Activated CD8-positive, alpha-beta T cell treated with anti-CD3 and anti-CD28 coated beads for 36 hours (primary cell): ENCODE data around the gene ABR. TPM values are rescaled to one million over a fixed set of nuclear protein-coding genes. Genes with fewer than 3 reads are reported as not detected.
"Not testable (repeated sequence)": the region's sequence is repeated elsewhere in the genome, so short reads cannot be mapped to it uniquely, and the experiment has no call there.

Experiments used
- ATAC-seq: fragments of 200-7000 bp; cut with Tn5 transposase; one replicate; pipeline ENCODE4 v1.10.0; 2021; ENCODE audit warnings: mild to moderate bottlenecking, moderate library complexity
- CTCF ChIA-PET: fragments of 350-600 bp; sonication (Branson Sonifier 250); formaldehyde crosslinking; loops from one replicate; lab custom pipeline; 2021; ENCODE audit warnings: antibody characterized with exemption; lab: Charles Lee
- POLR2A ChIA-PET: fragments of 350-600 bp; sonication (Branson Sonifier 250); formaldehyde crosslinking; loops from one replicate; lab custom pipeline; 2021; ENCODE audit warnings: antibody characterized with exemption; lab: Charles Lee
- DNase-seq: peaks from one replicate; pipeline ENCODE4 v3.0.0-alpha.2; 2020
- H3K27ac Mint-ChIP-seq: one replicate; pipeline ENCODE4 v1.8.0; 2021; ENCODE audit warnings: mild to moderate bottlenecking, mixed read lengths
- H3K27me3 Mint-ChIP-seq: one replicate; pipeline ENCODE4 v1.8.0; 2021; ENCODE audit warnings: mixed read lengths
- H3K36me3 Mint-ChIP-seq: one replicate; pipeline ENCODE4 v1.8.0; 2021; ENCODE audit warnings: low read depth, mixed read lengths
- H3K4me1 Mint-ChIP-seq: one replicate; pipeline ENCODE4 v1.8.0; 2021; ENCODE audit warnings: low read depth, mixed read lengths
- H3K4me3 Mint-ChIP-seq: one replicate; pipeline ENCODE4 v1.8.0; 2021; ENCODE audit warnings: mild to moderate bottlenecking, moderate library complexity, mixed read lengths
- H3K9me3 Mint-ChIP-seq: one replicate; pipeline ENCODE4 v1.8.0; 2021; ENCODE audit warnings: mixed read lengths
- intact Hi-C: fragments of 100-400 bp; cut with micrococcal nuclease; formaldehyde crosslinking; loops from one replicate; pipeline ENCODE4 v1.10.0; 2022
- total RNA-seq, 2 experiments: library from RNA; stranded (reverse); gene quantifications; one replicate each; pipeline ENCODE4 v1.2.3, GENCODE V29; 2021
- TF ChIP-seq, protein P1 (sequence below): fragments of 200-600 bp; IDR thresholded peaks from one replicate; pipeline ENCODE4 v1.8.0; 2022; ENCODE audit warnings: antibody characterized with exemption, mild to moderate bottlenecking

The ABR gene
- total RNA-seq, 2 experiments from 2014 or later: 44.4 to 46.6 TPM

DNA sequence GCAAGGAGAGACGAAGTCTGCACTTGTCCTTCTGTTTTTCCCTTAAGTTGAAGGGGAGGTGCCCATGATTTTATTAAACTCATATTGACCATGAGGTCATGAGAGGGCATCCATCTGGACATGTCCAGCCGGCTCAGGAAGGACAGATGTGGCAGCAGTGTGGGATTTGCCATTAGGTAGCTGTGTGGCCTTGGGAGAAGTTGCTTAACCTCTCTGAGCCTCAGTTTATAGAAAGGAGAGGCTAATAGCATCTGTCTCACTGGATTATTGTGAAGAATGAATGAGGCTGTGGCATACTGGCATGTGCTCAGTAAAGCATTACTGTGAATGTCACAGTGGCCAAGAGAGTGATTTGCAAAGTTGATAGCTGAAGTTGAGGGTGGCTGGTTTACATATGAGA, 181.7 kb downstream of the ABR start:
- Mint-ChIP-seq H3K4me1 (peaks cover 24% of the 10 kb centered on the region), H3K27ac (peak overlapping the region; percentile 99), H3K4me3 (peak overlapping the region; percentile 87), H3K27me3 (no peaks in the 10 kb centered on the region), H3K9me3 (peaks cover 14% of the 10 kb centered on the region), H3K36me3 (peaks cover 27% of the 10 kb centered on the region)
- no peak for DNase-seq
- POLR2A ChIA-PET: interaction anchor here (1.0 to 2.4 kb wide), 3 partner anchors 13 to 218 kb away, joined by 3 to 11 read pairs (median 4); partner anchors contain the start of gene NXN
- TF ChIP-seq, protein P1, sequence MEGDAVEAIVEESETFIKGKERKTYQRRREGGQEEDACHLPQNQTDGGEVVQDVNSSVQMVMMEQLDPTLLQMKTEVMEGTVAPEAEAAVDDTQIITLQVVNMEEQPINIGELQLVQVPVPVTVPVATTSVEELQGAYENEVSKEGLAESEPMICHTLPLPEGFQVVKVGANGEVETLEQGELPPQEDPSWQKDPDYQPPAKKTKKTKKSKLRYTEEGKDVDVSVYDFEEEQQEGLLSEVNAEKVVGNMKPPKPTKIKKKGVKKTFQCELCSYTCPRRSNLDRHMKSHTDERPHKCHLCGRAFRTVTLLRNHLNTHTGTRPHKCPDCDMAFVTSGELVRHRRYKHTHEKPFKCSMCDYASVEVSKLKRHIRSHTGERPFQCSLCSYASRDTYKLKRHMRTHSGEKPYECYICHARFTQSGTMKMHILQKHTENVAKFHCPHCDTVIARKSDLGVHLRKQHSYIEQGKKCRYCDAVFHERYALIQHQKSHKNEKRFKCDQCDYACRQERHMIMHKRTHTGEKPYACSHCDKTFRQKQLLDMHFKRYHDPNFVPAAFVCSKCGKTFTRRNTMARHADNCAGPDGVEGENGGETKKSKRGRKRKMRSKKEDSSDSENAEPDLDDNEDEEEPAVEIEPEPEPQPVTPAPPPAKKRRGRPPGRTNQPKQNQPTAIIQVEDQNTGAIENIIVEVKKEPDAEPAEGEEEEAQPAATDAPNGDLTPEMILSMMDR: no peak
- CTCF ChIA-PET: interaction anchor here (1.0 to 5.9 kb wide), 5 partner anchors 10 to 849 kb away, joined by 3 to 50 read pairs (median 3); partner anchors contain the start of gene NXN
- intact Hi-C loops: loop anchor here (5.0 kb wide), 1 partner anchor 586 kb away; a partner anchor contains a TSS
- ATAC-seq: no peak

DNA sequence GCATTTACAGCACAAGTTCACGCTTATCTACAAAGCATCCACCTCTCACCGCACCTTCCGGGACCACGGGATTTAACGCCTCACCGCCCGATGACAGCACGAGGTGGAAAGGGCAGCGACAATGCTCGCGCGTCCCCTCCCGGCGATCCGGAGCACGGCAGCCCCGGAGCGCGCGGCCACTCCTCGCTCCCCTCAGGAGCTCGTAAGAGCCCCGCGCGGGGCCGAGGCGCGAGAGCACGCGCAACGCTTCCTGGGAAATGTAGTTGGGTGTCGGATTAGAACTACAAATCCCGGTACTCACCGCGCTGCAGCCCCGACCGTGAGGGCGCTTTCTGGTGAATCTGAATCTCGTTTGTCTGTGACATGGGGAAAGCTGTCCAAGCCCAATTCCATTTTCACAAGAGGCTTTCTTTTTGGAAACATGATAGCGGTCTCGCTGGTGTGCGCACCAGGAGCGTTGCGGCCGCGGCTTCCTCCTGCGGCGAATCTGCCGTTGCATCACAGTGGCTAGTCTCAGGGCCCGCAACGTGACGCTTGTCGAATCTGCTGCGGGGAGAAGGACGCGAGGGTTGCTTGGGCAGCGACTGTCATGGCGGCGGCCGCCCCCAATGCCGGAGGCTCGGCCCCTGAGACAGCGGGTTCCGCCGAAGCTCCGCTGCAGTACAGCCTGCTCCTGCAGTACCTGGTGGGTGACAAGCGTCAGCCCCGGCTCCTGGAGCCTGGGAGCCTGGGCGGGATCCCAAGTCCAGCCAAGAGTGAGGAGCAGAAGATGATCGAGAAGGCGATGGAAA, 183.0 kb downstream of the ABR start, which contains the start of gene TIMM22:
TSS of gene TIMM22 (plus strand) at position 576 of the 791 bp plus-strand sequence. CDS start at position 590, 14 bp downstream.
- peak within 1 kb of the TSS; percentile 87 for H3K4me3 Mint-ChIP-seq
- DNase-seq (peak; percentile 95), ATAC-seq (peak; percentile 96)
- H3K9me3 Mint-ChIP-seq: peaks cover 18% of the 10 kb centered on the region
- TF ChIP-seq, protein P1: peak; percentile 94
- H3K36me3 Mint-ChIP-seq: peaks cover 22% of the 10 kb centered on the region
- H3K27ac Mint-ChIP-seq: peak within 1 kb of the TSS; percentile 99
- POLR2A ChIA-PET: interaction anchor here (0.6 to 2.4 kb wide), 12 partner anchors 8 to 282 kb away, joined by 3 to 11 read pairs (median 4); partner anchors contain the start of genes GLOD4, MRM3, NXN and VPS53
- H3K27me3 Mint-ChIP-seq: no peaks in the 10 kb centered on the region
- peaks cover 24% of the 10 kb centered on the region for H3K4me1 Mint-ChIP-seq
- CTCF ChIA-PET: interaction anchor here (0.7 to 5.9 kb wide), 15 partner anchors 16 to 585 kb away, joined by 3 to 50 read pairs (median 4); partner anchors contain the start of gene NXN
- intact Hi-C loops: loop anchor here (5.0 kb wide), 1 partner anchor 584 kb away; a partner anchor contains a TSS

DNA sequence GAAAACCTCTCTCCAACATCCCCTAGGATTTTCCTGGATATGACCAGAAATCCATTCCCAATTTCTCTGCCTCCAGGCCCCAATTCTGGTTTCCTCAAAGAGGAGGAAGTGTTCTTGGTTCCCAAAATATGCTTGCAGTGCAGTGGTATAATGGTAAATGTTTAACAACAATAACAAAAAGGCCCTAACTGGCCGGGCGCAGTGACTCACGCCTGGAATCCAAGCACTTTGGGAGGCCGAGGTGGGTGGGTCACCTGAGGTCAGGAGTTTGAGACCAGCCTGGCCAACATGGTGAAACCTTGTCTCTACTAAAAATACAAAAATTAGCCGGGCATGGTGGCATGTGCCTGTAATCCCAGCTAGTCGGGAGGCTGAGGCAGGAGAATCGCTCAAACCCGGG, 184.5 kb downstream of the ABR start:
- H3K9me3 Mint-ChIP-seq: peaks cover 18% of the 10 kb centered on the region
- DNase-seq, H3K36me3 Mint-ChIP-seq, H3K27me3 Mint-ChIP-seq, H3K27ac Mint-ChIP-seq, ATAC-seq, H3K4me3 Mint-ChIP-seq: not testable (repeated sequence)
- POLR2A ChIA-PET: interaction anchor here (2.4 kb wide), 1 partner anchor 15 kb away, joined by 11 read pairs; the partner anchor contains the start of gene NXN
- peaks cover 23% of the 10 kb centered on the region for H3K4me1 Mint-ChIP-seq
- CTCF ChIA-PET: interaction anchor here (1.9 to 5.9 kb wide), 2 partner anchors 15 to 583 kb away, joined by 4 to 50 read pairs; partner anchors contain the start of gene NXN
- intact Hi-C loops: loop anchor here (5.0 kb wide), 1 partner anchor 583 kb away; a partner anchor contains a TSS

DNA sequence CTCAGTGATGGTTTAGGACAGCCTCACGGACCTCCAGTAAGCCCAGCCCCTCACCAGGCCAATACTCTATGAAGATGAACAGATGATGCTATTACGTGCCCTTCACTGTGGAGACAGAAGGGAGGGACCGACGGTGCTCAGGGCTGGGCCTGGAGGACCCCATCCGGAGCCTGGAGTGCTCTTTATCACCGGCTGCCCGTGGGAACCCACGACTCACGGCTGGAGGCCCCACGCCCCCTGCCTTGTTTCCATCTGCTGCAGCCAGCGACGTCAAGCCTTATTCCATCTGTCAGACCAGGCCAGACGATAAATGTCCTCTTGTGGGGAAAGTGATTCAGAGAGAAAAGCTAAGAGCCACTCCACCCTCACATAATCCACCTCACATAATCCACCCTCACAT, 186.8 kb downstream of the ABR start:
- Mint-ChIP-seq H3K4me3 (no peak overlapping the region), H3K4me1 (peaks cover 4% of the 10 kb centered on the region), H3K36me3 (no peaks in the 10 kb centered on the region), H3K27ac (no peak overlapping the region), H3K9me3 (peaks cover 18% of the 10 kb centered on the region), H3K27me3 (no peaks in the 10 kb centered on the region)
- TF ChIP-seq, protein P1: no peak
- ChIA-PET CTCF (interaction anchor here (0.7 to 1.7 kb wide), 2 partner anchors 63 to 113 kb away, joined by 3 read pairs; no protein-coding TSS in a partner anchor), POLR2A (no interaction called here)
- no peak for DNase-seq
- intact Hi-C loops: no loop called here
- ATAC-seq: no peak

DNA sequence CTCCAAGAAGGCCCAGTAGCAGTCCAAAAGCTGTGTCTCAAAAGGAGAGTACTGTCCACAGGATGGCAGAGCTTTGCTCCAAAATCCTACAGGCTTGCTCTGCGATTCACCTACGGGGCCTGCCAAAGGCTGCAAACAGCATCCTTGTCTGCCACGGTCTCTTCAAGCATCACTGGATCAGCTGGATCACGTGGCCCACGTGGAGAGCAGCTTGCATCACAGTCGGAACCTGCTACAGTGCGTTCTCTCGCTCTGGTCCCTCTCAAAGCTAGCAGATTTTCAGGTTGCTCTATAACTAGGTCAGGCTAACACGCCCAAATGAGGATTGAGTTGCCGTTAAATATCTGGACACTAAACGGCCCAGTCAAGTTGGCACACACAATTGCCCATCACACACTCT, 191.2 kb downstream of the ABR start:
- H3K4me3 Mint-ChIP-seq: no peak overlapping the region
- ATAC-seq: no peak
- POLR2A ChIA-PET: interaction anchor here (0.8 kb wide), 1 partner anchor 9 kb away, joined by 4 read pairs; the partner anchor contains the start of gene TIMM22
- H3K9me3 Mint-ChIP-seq: peaks cover 6% of the 10 kb centered on the region
- TF ChIP-seq, protein P1: no peak
- DNase-seq: no peak
- no peaks in the 10 kb centered on the region for H3K27me3 Mint-ChIP-seq
- no peak overlapping the region for H3K27ac Mint-ChIP-seq
- no peaks in the 10 kb centered on the region for H3K4me1 Mint-ChIP-seq
- intact Hi-C loops: loop anchor here (10.0 kb wide), 1 partner anchor 104 kb away; no protein-coding TSS in a partner anchor
- no peaks in the 10 kb centered on the region for H3K36me3 Mint-ChIP-seq
- CTCF ChIA-PET: interaction anchor here (1.2 kb wide), 1 partner anchor 10 kb away, joined by 3 read pairs; no protein-coding TSS in a partner anchor
